Right lung (tissue), 10 donors: ENCODE results near the gene MESD. TPM values are rescaled to one million over a fixed set of nuclear protein-coding genes. Genes with fewer than 3 reads are reported as not detected.

Experiments
- DNase-seq, 2 donors: peaks; one replicate each; pipeline ENCODE4 v3.0.0-alpha.2; 2013
- long read RNA-seq, 8 donors: transcript quantifications; one replicate each; lab custom pipeline, GENCODE V29; 2026
- polyA plus RNA-seq, 5 donors: library from polyadenylated mRNA; unstranded; fragments of 120-200 nt; gene quantifications; one replicate each; pipeline versions ENCODE4 v1.2.1 to v1.2.3, GENCODE V29; 2013; ENCODE audit warnings: inconsistent platforms in 1 of 5, low replicate concordance in 1 of 5; ENCODE audit not compliant: insufficient read length in 5 of 5, insufficient read depth in 1 of 5

The MESD gene
- 10 to 100 TPM; 37.1 to 44.5 (median 43.4) TPM for polyA plus RNA-seq
- long read RNA-seq, donor 1, full-length matches to known transcripts: 64 of 91 reads
- long read RNA-seq, donor 1, partial matches to known transcripts: 27 of 91 reads
- long read RNA-seq, donor 1, other reads (novel, unspliced or antisense): 0 of 91 reads
- long read RNA-seq, donor 2, full-length matches to known transcripts: 25 of 25 reads
- long read RNA-seq, donor 2, partial matches to known transcripts: 0 of 25 reads
- long read RNA-seq, donor 2, other reads (novel, unspliced or antisense): 0 of 25 reads
- long read RNA-seq, donor 3, full-length matches to known transcripts: 44 of 50 reads
- long read RNA-seq, donor 3, partial matches to known transcripts: 6 of 50 reads
- long read RNA-seq, donor 3, other reads (novel, unspliced or antisense): 0 of 50 reads
- long read RNA-seq, donor 4, full-length matches to known transcripts: 25 of 34 reads
- long read RNA-seq, donor 4, partial matches to known transcripts: 9 of 34 reads
- long read RNA-seq, donor 4, other reads (novel, unspliced or antisense): 0 of 34 reads
- long read RNA-seq, donor 5, full-length matches to known transcripts: 78 of 78 reads
- long read RNA-seq, donor 5, partial matches to known transcripts: 0 of 78 reads
- long read RNA-seq, donor 5, other reads (novel, unspliced or antisense): 0 of 78 reads
- long read RNA-seq, donor 6, full-length matches to known transcripts: 58 of 63 reads
- long read RNA-seq, donor 6, partial matches to known transcripts: 5 of 63 reads
- long read RNA-seq, donor 6, other reads (novel, unspliced or antisense): 0 of 63 reads
- long read RNA-seq, donor 7, full-length matches to known transcripts: 52 of 52 reads
- long read RNA-seq, donor 7, partial matches to known transcripts: 0 of 52 reads
- long read RNA-seq, donor 7, other reads (novel, unspliced or antisense): 0 of 52 reads
- long read RNA-seq, donor 8, full-length matches to known transcripts: 16 of 36 reads
- long read RNA-seq, donor 8, partial matches to known transcripts: 20 of 36 reads
- long read RNA-seq, donor 8, other reads (novel, unspliced or antisense): 0 of 36 reads

DNA sequence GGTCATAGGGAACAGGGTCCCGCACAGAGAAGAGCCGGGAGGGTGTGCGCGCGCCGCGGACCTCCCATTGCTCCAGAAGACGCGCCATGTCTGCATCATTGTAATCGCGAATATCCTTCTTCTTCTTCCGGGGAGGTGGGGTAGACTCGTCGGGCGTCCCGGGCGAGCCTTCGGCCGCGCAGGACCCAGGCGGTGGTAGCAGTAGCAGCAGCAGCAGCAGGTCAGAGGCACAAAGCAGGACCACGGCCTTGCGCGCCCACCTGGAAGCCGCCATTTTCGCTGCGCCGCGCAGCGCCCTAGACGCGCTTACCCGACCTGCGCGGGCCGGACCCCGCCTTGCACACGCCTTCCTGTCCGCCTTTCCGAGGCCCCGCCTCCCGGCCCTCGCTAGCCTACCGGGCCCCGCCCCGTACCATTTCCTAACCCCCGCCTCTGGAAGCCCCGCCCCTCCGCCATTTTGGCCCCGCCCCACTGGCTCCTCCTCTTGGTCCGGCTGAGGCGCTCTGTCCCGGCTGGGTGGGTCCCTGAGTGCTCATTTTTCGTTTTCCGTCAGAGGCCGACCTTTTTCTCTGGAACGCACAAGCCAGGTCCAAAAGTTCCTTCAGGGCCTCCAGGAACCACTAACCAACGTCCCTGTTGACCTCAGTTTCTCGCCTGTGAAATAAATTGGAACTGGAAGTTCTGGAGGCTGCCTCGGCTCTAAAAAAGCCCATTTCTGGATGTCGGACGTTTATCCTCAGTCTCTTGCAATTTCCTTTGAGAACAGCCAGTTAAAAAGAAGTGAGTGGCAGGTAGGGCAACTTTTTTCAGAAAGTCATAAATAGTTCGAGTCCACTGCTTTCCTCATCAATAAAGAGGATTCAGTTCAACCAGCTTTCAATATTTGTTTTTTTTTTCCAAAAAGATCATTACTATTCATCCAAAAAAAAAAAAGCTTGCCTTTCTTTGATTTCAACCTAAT is at the start of gene MESD:
MESD (minus strand) TSS at position 302 of the 961 bp plus-strand sequence; CDS start at position 274, 28 bp downstream.
- peak; percentile 96 for DNase-seq

DNA sequence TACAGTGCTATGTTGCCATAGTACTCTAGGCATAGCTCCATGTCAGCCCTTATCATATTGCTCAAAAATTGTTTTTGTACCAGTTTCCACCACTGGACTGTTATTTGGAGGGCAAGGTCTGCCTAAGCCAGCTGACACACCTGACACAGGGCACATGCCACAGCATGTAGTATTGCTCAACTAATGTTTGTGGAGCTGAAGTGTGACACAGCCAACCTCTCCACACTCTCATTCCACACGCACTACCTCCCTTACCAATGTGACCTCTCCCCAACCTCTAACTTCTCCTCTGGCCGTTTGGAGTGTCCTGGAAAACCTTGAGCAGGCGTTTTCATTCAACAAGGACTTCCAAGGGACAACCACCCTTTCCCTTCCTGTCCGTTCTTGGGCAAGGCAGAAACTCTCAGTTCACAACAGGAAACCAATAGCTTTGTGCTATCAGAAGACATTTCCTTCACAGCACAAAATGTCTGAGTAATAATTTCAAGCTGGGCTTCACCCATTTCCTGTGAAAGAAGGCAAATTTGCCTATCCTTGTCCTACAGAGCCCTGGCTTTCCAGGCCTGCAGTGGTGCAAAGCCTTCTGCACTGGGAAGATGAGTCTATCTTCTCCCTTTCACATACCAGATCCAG is 49.5 kb upstream of the MESD start:
- no peak for DNase-seq

DNA sequence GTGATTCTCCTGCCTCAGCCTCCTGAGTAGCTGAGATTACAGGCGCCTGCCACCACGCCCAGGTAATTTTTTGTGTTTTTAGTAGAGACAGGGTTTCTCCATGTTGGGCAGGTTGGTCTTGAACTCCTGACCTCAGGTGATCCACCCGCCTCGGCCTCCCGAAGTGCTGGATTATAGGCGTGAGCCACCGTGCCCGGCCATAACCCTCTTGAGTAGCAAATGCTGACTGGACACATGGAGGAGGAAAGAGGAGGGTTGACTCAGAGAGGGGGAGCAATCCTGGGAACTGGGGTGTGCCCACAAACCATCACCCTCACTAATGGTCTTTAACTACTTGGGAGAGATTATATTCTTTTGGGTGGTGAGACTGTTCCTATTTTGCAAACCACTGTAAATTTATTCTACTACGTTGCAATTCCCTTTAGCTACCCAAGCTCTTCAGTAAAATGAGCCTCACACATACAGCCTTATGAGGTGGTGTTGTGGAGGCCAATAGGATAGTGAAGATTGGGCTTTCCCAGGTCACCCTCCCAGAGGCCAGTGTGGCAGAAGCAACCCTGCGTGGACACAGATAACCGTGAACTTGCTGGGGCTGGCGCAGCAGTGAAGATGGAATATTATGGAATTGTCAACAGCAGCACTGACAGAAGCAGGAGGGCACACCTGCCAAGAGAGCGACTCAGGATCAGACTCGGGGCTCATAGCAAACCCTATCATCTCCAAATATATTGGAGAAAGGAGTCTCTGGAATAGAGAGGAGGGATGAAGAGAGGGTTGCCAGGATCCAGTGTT is 48.5 kb upstream of the MESD start:
- DNase-seq: no peak

DNA sequence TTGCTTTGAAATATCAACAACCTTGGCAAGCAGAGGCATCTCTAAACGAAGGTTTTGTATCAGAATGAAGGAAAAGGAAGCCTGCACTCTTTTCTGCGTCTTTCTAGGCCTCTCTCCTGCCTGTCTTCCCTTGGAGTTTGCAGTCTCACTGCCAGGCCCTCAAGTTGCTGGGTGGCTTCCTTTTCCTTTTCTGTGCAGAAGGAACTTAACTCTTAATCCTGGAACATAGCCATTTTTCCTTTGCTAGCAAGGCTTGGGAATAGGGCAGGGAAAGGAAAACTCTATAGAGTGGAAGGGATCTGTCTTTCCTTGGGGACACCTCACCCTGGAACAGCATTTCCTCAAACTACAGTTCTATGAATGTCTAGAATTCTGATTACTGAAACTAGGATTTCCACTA is 43.9 kb upstream of the MESD start:
- no peak for DNase-seq

DNA sequence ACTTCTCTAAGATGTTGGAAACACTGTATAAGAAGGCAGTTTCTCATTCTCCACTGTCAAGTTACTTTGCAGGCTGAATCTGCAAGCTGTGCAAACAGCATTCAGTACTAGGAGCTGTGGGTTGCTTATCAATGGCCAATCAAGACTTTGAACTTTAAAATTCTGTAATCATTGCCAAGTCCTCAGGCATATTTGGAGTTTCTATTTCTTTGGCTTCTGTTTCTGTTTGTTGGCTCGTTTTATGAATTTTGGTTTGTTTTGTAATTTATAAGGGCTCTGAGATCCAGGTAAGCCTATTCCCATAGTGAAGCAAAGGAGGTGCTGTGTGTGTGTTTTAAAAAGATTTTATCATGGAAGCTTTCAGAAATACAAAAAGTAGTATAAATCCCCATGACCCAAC is 43.2 kb upstream of the MESD start:
- no peak for DNase-seq

DNA sequence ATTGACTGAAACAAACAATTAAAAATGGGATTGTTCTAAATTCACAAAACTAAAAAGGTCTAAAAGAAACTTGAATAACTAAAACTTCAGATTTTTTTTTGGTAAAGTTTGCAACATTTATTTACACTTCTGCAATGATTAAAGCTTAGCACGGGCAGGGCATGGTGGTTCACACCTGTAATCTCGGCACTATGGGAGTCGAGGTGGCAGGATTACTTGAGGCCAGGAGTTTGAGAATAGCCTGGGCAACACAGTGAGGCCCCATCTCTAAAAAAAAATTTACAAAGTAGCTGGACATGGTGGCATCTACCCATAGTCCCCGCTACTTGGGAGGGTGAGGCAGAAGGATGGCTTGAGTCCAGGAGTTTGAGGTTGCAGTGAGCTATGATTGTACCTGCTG is 42.7 kb upstream of the MESD start:
- no peak for DNase-seq

DNA sequence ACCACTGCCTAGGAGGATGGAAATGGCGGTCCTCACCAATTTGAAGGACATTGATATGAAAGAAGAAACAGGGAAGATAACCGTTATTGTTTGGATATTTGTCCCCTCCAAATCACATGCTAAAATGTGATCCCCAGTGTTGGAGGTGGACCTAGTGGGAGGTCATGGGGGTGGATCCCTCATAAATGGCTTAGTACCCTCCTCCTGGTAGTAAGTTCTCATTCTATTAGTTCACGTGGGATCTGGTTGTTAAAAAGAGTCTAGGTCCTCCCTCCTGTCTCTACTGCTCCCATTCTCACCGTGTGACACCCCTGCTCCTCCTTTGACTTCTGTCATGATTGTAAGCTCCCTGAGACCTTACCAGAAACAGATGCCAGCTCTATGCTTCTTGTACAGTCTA is 41.6 kb upstream of the MESD start:
- DNase-seq: no peak

DNA sequence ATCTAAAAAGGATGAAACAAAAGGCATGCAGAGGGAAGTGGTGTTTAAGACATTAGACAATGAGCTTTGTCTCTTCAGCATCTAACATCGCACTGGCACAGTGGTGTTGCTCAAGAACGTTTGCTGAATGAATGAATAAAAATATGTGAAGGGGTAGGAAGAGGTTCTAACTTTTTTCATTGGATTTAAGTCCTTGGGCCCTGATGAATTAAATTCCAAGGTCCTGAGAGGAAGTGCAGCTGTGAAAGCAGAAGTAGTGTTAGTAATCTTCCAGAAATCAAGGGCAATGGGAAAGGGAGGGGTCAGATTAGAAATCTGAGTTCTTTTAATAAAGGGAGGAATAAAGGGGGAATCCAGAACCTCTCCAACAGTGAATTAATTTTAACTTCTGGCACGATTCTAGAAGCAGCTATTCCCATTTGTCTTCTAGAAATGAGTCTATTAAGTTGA is 40.7 kb upstream of the MESD start:
- DNase-seq: no peak

DNA sequence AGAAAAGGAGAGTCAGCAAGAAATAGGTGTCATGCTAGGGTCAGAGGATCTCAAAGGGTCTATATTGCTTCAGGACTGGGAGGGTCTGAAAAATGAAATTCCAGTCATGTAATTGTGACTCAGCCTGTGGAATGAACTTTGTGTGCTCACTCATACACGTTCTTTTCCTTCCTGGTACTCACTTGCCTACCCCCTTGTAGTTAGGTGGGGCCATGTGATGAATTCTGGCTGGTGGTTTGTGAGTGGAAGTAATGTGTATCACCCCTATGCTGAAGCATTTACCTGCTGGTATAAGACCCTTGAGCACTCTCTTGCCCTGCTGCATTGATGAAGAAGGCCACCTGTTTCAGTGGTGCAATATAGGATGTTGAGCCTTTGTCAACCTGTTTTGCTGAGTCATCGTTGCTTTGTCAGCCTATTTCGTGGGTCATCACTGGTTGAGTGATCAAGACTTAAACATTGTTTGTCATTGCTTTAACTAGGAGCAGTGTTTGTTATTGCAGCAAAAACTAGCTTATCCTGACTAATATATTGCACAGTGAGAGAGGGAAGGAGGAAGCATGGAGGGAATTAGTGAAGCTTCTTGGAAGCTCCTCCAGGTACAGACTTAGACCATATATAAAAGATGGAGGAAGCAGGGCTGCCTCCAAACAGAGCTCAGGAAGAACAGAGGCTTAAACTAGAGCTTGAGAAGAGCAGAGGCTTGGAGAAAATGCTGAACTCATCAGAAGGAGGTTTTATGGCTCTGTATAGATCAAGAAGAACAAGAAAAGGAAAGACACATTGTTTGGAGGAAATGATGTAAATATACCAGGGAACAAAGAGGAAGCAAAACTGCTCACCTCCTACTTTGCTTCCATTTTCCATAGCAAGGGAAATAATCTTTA is 40.0 kb upstream of the MESD start:
- DNase-seq: no peak

DNA sequence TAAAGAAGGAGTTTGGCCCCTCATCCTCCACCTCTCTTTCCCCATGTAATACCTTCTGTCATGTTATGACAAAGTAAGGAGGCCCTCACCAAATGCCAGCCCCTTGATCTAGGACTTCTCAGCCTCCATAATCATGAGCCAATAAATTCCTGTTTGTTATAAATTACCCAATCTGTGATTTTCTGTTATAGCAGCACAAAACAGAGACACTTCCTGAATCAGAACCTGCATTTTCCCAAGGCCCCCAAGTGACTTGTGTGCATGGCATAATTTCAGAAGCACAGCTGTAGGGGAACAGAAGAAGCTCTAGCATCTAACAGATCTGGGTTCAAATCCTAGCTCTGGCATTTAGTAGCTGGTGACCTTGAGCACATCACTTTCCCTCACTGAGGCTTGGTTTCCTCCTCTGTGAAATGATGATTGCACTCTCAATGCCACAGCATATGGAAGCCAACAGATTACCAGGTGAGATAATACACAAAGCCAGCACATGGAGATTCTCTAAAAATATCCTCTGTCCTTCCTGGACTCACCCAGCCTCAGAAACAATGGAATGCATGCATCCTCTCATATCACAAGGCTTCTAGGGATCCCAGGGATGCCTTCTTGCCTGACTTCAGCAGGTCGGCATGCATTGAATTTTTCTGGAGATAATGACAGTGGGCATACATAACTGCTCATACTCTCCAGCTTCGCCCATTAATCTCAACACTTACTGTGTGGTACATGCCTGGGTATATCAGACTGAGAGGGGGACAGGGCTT is 37.4 kb upstream of the MESD start:
- no peak for DNase-seq

DNA sequence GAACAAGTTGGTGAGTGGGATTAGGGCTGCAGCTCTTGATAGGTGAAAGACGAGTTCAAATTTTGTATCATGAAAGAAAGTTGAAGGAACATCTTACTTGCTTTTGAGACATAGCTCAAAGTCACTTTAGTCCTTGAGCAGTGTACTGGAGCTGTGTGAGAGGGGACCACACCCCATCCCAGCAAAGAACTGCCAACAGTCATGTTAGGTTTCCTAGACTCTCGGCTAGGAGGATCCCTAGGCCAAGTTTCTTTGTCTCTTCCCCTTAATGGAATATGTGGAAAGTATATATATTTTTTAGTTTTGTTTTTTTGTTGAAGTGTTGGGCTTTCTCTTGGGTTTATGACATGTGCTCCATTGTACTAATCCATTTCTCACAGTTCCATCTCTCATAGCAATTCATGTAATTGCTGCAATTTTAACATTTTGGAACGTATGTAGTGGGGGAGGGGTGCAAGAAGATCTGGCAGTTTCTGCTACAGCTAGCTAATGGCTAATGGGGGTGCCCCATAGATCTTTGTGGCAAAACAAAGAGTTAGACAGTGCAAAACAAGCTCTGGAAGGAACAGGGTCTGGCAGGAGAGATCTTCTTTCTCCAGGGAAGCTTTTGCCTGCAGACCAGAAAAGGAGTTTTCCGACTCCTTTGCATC is 36.2 kb upstream of the MESD start:
- no peak for DNase-seq

DNA sequence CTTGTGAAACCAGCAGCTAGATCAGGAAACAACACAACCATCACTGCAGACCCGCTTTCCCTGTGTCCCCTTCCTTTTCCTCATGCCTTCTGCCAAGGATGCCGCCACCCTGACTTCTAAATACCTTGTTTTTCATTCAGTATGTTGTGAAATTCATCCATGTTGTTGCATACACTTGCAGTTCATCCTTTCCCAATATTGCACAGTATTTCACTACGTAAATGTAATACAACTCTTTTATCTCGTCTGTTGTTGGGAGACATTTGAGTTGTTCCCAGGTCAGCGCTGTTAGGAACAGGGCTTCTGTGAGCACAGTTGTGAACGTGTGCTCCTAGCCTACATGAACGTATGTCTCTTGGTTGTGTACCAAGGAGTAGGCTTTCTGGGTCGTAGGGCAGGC is 35.3 kb upstream of the MESD start:
- DNase-seq: no peak

DNA sequence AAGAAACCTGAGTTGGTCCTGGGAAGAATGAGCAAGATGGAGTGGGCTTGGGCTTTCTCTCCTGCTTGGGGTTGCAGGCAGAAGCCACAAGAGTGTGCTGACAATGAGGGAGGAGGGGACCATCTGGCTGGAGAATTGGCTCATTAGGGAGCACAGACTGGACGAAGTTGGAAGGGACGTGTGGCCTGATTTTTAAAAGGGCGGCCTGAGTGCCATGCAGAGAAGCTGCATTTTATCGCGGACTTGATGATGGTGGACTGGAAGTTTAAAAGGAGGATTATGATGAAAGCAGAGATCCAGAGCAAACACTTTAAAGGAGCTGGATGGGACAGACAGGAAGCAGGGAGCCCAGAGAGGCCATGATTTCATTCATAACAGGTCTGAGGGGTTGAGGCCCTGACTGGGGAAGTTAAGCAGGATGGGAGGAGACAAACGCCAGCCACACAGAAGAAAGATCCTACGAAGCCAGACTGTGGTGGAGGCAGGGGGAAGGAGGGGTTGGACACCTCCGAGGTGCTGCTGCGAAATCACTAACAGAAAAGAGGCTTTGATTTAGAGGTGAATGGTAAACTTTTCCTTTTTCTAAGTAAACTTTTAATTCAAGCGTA is 34.8 kb upstream of the MESD start:
- no peak for DNase-seq

DNA sequence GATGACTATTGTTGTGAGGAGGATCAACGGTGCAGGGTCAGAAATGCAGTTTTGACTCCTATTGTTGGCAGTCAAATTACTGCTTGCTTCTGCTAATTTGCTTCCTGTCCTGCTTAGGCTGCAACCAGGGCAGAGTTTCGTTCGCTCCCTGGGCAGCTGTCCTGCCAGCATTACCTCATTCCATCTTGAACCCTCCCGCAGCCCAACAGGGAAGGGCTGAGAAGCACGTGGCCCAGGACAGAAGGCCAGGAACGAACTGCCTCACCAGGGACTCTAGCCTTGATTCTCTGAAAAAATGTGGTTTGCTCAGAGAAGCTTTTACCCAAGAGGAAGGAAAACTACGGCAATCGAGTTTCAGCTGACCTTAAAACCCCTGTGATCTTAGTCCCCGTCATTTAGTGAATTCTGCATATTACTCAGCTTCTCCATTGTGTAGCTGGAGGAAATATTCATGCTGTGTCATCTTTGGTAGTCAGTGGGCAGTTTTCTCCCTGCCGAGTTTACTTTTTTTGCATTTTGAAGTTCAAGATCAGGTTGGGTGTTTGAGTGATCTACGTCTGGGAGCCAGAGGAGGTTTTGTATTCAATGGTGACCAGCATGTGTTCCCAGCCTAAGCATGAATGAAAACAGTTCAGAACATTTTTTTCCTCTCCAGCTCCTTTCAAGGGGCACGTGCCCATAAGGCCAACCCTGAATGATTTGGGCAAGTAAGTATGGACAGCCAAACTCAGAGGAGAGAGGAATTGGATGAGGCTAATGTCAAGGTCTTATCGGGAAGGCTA is 34.1 kb upstream of the MESD start:
- no peak for DNase-seq

DNA sequence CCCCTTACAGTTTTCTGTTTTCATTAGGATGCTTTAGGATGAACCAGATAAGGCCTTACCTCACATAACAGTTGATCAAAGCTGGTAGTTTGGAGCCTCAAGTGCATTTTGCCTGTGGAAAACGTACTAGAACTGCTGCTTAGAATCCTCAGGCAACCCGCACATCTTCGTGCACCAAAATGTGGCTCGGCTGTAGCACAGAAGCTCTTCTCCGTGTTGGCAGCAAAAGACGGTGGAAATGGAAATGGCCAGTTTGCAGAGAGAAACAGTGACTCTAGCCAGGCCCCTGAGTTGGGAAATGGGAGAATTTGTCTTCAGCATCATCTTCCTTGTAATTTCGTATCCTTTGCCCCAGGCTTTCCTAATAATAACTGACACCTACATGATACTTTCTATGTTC is 31.7 kb upstream of the MESD start:
- no peak for DNase-seq

DNA sequence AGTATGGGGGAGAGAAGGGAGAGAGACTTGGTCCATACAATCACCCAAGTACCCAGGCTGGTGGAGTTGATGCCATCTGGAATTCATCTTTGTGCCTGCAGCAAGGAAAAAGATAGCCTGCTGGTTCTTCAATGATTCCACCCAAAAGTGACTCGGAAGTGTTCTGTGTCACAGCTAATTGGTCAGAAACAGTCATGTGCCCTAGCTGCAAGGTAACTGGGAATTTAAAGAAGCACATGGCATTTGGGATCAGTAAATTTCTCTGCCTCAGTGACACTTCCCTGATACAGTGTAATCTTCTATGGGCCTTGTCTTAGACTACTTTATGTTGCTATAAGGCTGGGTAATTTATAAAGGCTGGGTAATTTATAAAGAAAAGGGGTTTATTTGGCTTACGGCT is 28.6 kb upstream of the MESD start:
- DNase-seq: no peak
